Measurements from ENCODE around the gene WNT5A.

GRCh38 chr3:55417211-55417610 lies 69.9 kb downstream of the WNT5A start:
- TF ChIP-seq POLR2A (IDR thresholded peaks at IDR 0.05) (no peak), CTCF (IDR thresholded peaks at IDR 0.05) (no peak)

Data from testis (tissue), 2 donors.